PC-3 (cell line): ENCODE results near the gene DIS3L2. TPM values are rescaled to one million over a fixed set of nuclear protein-coding genes. Genes with fewer than 3 reads are reported as not detected.

Experiments used
- ATAC-seq: fragments of 200-7000 bp; cut with Tn5 transposase; 2 replicates; pipeline ENCODE4 v1.9.1; 2020; ENCODE audit warnings: mild to moderate bottlenecking, moderate library complexity
- BruUV-seq: library from RNA; stranded (reverse); fragments of 400-500 nt; replicated peaks from 2 replicates; lab custom pipeline; 2021; lab: Mats Ljungman, UMichigan
- CTCF ChIA-PET: fragments of 300-600 bp; sonication (Branson Sonifier 250); formaldehyde crosslinking; loops from one replicate; lab custom pipeline; 2022; ENCODE audit warnings: antibody characterized with exemption; lab: Charles Lee
- POLR2A ChIA-PET: fragments of 300-600 bp; sonication (Branson Sonifier 250); formaldehyde crosslinking; loops from one replicate; lab custom pipeline; 2022; ENCODE audit warnings: antibody characterized with exemption; ENCODE audit not compliant: unreplicated experiment; lab: Charles Lee
- DNase-seq: peaks from one replicate; pipeline ENCODE4 v3.0.0-alpha.2; 2015
- H2AFZ ChIP-seq: fragments of 300-600 bp; sonication (generic); 2 replicates; pipeline ENCODE4 v1.6.0; 2016; ENCODE audit warnings: antibody characterized with exemption, low read length
- H3F3A ChIP-seq: fragments of 300-600 bp; sonication (generic); one replicate; pipeline ENCODE4 v1.6.0; 2017; ENCODE audit warnings: antibody characterized with exemption, low read length, control low read depth, mild to moderate bottlenecking; ENCODE audit not compliant: unreplicated experiment
- H3K27ac ChIP-seq: fragments of 300-600 bp; sonication (generic); 2 replicates; pipeline ENCODE4 v1.5.1; 2016; ENCODE audit warnings: mild to moderate bottlenecking, low read length
- H3K27me3 ChIP-seq: fragments of 300-600 bp; sonication (generic); 2 replicates; pipeline ENCODE4 v1.6.1; 2016; ENCODE audit warnings: low read length, mixed read lengths
- H3K36me3 ChIP-seq: fragments of 300-600 bp; sonication (generic); 2 replicates; pipeline ENCODE4 v1.6.1; 2016; ENCODE audit warnings: low read depth, mixed run types, low read length, mixed read lengths
- H3K4me1 ChIP-seq: fragments of 300-600 bp; sonication (generic); 2 replicates; pipeline ENCODE4 v1.5.1; 2016; ENCODE audit warnings: low read length; ENCODE audit not compliant: insufficient read depth
- H3K4me2 ChIP-seq: fragments of 300-600 bp; sonication (generic); 2 replicates; pipeline ENCODE4 v1.6.0; 2016; ENCODE audit warnings: low read length
- H3K4me3 ChIP-seq: fragments of 300-600 bp; sonication (generic); 2 replicates; pipeline ENCODE4 v1.5.1; 2016; ENCODE audit warnings: mild to moderate bottlenecking, low read length, mixed read lengths
- H3K79me2 ChIP-seq: fragments of 300-600 bp; sonication (generic); 2 replicates; pipeline ENCODE4 v1.6.1; 2017; ENCODE audit warnings: low read length, mixed read lengths
- H3K9ac ChIP-seq: fragments of 300-600 bp; sonication (generic); 2 replicates; pipeline ENCODE4 v1.6.0; 2016; ENCODE audit warnings: mild to moderate bottlenecking, low read length
- H3K9me2 ChIP-seq: fragments of 300-600 bp; sonication (generic); replicated peaks from 2 replicates; pipeline ENCODE4 v1.6.1; 2016; ENCODE audit warnings: mixed run types, low read length, mixed read lengths
- H3K9me3 ChIP-seq: fragments of 300-600 bp; sonication (generic); 2 replicates; pipeline ENCODE4 v1.6.1; 2016; ENCODE audit warnings: low read length, mixed read lengths
- H4K20me1 ChIP-seq: fragments of 300-600 bp; sonication (generic); 2 replicates; pipeline ENCODE4 v1.6.1; 2016; ENCODE audit warnings: low read length, mixed read lengths
- CTCF ChIP-seq: fragments of 300-600 bp; sonication (generic); conservative IDR thresholded peaks from 2 replicates; pipeline ENCODE4 v1.5.1; 2017; ENCODE audit warnings: antibody characterized with exemption, low read depth, mild to moderate bottlenecking, low read length
- EZH2 ChIP-seq: fragments of 300-600 bp; sonication (generic); IDR thresholded peaks from one replicate; pipeline ENCODE4 v1.6.1; 2017; ENCODE audit warnings: antibody characterized with exemption, mild to moderate bottlenecking, low read length; ENCODE audit not compliant: unreplicated experiment
- EZH2phosphoT487 ChIP-seq: fragments of 300-600 bp; sonication (generic); IDR thresholded peaks from 2 replicates; pipeline ENCODE4 v1.6.1; 2018; ENCODE audit warnings: mild to moderate bottlenecking, antibody characterized with exemption, low read length, borderline replicate concordance
- intact Hi-C: fragments of 100-400 bp; cut with micrococcal nuclease; formaldehyde crosslinking; loops from 2 replicates; pipeline ENCODE4 v1.9.0; 2023
- total RNA-seq: library from RNA; depleted of rRNA; stranded (reverse); fragments of >200 nt; gene quantifications from 2 replicates; pipeline ENCODE4 v1.2.3, GENCODE V29; 2014

DIS3L2 gene
- total RNA-seq, 1 experiment from 2014 or later = 22.8 TPM

- no peaks in the 10 kb centered on the region for H3K4me1 ChIP-seq
- H3K79me2 ChIP-seq = no peaks in the 10 kb centered on the region
- ATAC-seq (no peak), DNase-seq (no peak)
- H3K27me3 ChIP-seq = no peaks in the 10 kb centered on the region
- BruUV-seq = no TSS peak
- no peak overlapping the region for H3K9ac ChIP-seq
- no peak overlapping the region for H2AFZ ChIP-seq
- no peak overlapping the region for H3K27ac ChIP-seq
- H3K4me3 ChIP-seq = no peak overlapping the region
- no peaks in the 10 kb centered on the region for H3F3A ChIP-seq
- CTCF ChIA-PET = no interaction called here
- H4K20me1 ChIP-seq = no peaks in the 10 kb centered on the region
- TF ChIP-seq EZH2phosphoT487 = no peak
- no peak for TF ChIP-seq CTCF
- no peak for TF ChIP-seq EZH2
- no peak overlapping the region for H3K4me2 ChIP-seq
- no peaks in the 10 kb centered on the region for H3K9me2 ChIP-seq
- H3K9me3 ChIP-seq = no peaks in the 10 kb centered on the region
- intact Hi-C loops = no loop called here
- POLR2A ChIA-PET = no interaction called here
- 0 out of 2 replicates have a peak, but pooled peaks cover 2% of the 10 kb centered on the region for H3K36me3 ChIP-seq
These were observed 251.7 kb downstream of the DIS3L2 start for GRCh38 chr2:232213176-232213575.

- no peak overlapping the region for H3K27ac ChIP-seq
- H3K36me3 ChIP-seq = 0 out of 2 replicates have a peak, but pooled peaks cover 2% of the 10 kb centered on the region
- no peak overlapping the region for H2AFZ ChIP-seq
- no peaks in the 10 kb centered on the region for H3F3A ChIP-seq
- DNase-seq = no peak
- no peaks in the 10 kb centered on the region for H3K79me2 ChIP-seq
- no TSS peak for BruUV-seq
- intact Hi-C loops = no loop called here
- no peaks in the 10 kb centered on the region for H3K9me2 ChIP-seq
- ATAC-seq = no peak
- no peaks in the 10 kb centered on the region for H3K9me3 ChIP-seq
- H3K4me1 ChIP-seq = no peaks in the 10 kb centered on the region
- H3K9ac ChIP-seq = no peak overlapping the region
- H3K4me3 ChIP-seq = no peak overlapping the region
- no peaks in the 10 kb centered on the region for H4K20me1 ChIP-seq
- ChIA-PET CTCF (no interaction called here), POLR2A (no interaction called here)
- TF ChIP-seq EZH2 = no peak
- no peak for TF ChIP-seq CTCF
- no peak for TF ChIP-seq EZH2phosphoT487
- H3K4me2 ChIP-seq = no peak overlapping the region
- H3K27me3 ChIP-seq = no peaks in the 10 kb centered on the region
These were observed 252.5 kb downstream of the DIS3L2 start for GRCh38 chr2:232214053-232214452.

GRCh38 chr2:232216028-232216427 lies 254.5 kb downstream of the DIS3L2 start:
- no peak overlapping the region for H3K4me2 ChIP-seq
- no peaks in the 10 kb centered on the region for H3K79me2 ChIP-seq
- no peaks in the 10 kb centered on the region for H4K20me1 ChIP-seq
- no peak for TF ChIP-seq EZH2
- TF ChIP-seq EZH2phosphoT487 = no peak
- no peak for TF ChIP-seq CTCF
- H3K27me3 ChIP-seq = no peaks in the 10 kb centered on the region
- H3K9ac ChIP-seq = no peak overlapping the region
- H3K27ac ChIP-seq = no peak overlapping the region
- no peaks in the 10 kb centered on the region for H3K4me1 ChIP-seq
- no peaks in the 10 kb centered on the region for H3K9me3 ChIP-seq
- CTCF ChIA-PET = no interaction called here
- no peak for DNase-seq
- POLR2A ChIA-PET = no interaction called here
- no peaks in the 10 kb centered on the region for H3F3A ChIP-seq
- no peak overlapping the region for H2AFZ ChIP-seq
- intact Hi-C loops = no loop called here
- no peak for ATAC-seq
- no TSS peak for BruUV-seq
- 0 out of 2 replicates have a peak, but pooled peaks cover 2% of the 10 kb centered on the region for H3K36me3 ChIP-seq
- H3K9me2 ChIP-seq = no peaks in the 10 kb centered on the region
- H3K4me3 ChIP-seq = no peak overlapping the region
